Activated T-cell treated with anti-CD3 and anti-CD28 coated beads for 48 hours (primary cell): ENCODE results near the gene PZP.

Experiments
- DNase-seq: peaks from one replicate; pipeline ENCODE4 v3.0.0-alpha.2; 2020; ENCODE audit warnings: low read depth

PZP gene

DNA sequence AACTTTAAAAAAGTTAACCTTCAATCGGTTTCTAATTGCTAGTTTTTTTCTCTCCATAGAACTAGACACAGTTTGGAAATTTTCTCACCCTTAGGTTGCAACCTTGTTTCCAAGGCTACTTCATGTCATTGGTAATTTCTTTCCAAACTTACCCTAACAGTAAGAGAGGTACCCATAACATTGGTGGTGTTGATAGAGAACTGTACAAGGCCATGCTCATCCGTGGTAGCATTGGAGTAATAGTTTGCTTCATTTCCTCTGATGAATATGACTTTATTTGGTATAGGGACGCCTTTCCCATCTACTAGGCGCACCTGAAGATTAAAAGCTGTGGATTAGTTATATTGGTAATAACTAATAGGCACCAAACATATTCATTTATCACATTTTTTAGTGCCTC is 104.1 kb downstream of the PZP start:
- DNase-seq: no peak

GRCh38 chr12:9103050-9103849 is 104.9 kb downstream of the PZP start:
- DNase-seq: no peak

DNA sequence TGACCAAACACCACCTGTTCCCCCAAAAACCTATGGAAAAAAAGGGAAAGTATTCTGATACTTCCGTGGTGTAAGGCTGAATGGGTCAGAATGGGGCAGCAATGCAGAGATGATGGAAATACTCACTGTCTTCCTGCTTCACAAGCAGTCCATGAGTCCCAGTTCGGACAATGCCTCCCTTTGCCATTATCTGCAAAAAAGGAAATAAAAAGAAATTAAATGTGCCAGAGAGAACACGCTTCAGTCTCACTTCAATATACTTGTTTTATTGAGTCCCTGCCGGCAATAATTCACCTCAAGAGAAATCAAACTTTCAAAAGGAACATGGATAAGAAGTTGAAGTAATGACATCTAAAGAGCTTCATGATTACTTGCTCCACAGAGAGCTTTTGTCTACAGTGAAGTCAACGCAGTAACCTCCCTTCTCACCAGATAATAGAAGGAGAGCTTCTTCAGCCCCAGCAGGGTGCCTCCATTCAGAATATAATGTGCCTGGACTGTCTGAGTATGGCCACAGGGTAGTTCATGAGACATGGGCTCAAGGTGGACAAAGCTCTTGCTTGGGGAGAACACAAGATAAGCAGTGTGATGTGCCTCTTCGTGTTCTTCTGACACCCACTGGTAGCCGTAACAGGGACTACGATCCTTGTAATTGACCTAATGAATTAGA is 107.0 kb downstream of the PZP start:
- DNase-seq: no peak

GRCh38 chr12:9099552-9100190 is 108.5 kb downstream of the PZP start:
- DNase-seq: no peak
